T47D (cell line): ENCODE data around the gene PRM3.

Source experiments
- DNase-seq, 2 experiments: peaks; one replicate each; pipeline versions ENCODE4 v3.0.0 to v3.0.0-alpha.2; 2011 to 2012; ENCODE audit warnings: low read depth in 1 of 2, low spot score in 1 of 2
- JUND ChIP-seq: IDR thresholded peaks from 2 replicates; pipeline ENCODE4 v1.6.1; 2012; ENCODE audit warnings: low read depth
- in situ Hi-C: cut with HindIII; loops from 2 replicates; pipeline ENCODE4 v1.10.0; 2016; ENCODE audit warnings: low sequenced_read_pairs, low pct_unique_long_range_greater_than_20kb

The PRM3 gene

DNA sequence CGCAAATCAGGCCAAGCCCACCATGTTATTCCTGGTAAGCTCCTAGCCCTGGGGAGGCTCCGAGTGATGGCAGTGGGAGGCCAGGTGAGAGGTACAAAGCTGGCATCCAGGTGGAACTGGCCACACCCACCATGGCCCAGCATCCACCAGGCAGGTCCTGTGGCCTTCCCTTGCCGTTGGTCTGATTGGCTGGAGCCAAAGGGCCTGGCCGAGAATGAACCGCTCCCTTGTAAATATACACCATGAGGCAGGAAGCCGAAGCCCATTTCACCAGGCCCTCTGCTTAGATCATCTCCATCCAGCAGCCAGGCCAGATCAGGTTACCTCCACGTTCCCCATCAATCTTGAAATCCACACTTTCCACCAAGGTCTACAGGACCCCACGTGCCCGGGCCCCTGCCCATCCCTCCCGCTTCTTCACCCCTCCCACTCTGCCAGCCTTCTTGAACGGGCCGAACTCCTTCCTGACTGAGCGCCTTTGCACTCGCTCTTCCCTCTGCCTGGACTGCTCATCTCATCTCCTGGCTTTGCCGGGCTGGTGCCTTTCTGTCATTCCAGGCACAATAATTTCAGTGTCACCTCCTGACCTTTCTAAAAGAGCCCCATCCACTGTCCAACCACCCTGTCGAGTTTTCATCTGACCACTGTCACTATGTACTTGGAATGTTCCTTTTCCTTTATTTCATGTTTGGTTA lies 23.2 kb downstream of the PRM3 start:
- in situ Hi-C loops, result no loop called here
- no peak for TF ChIP-seq JUND
- DNase-seq, result no peak

- TF ChIP-seq JUND, result no peak
- DNase-seq, result no peak
- in situ Hi-C loops, result no loop called here
These were observed 24.0 kb downstream of the PRM3 start for GRCh38 chr16:11249233-11250061.

DNA sequence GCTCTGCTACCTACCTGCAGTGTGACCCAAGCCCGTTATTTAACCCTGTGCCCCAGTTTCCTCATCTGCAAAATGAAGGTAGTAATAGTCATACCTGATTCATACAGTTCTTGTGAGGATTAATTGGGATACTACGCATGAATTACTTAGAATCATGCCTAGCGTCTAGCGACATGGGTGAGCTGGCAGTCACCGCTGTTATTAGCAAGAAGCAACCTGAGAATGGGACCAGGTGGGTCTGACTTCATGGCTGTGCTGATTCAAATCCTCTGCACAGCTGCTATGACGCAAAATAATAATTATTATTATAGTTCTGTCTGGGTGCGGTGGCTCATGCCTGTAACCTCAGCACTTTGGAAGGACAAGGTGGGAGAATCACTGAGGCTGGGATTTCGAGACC lies 25.3 kb downstream of the PRM3 start:
- no peak for DNase-seq
- in situ Hi-C loops, result no loop called here
- no peak for TF ChIP-seq JUND

GRCh38 chr16:11245988-11246387 lies 27.4 kb downstream of the PRM3 start:
- TF ChIP-seq JUND, result no peak
- no peak for DNase-seq
- in situ Hi-C loops, result no loop called here

DNA sequence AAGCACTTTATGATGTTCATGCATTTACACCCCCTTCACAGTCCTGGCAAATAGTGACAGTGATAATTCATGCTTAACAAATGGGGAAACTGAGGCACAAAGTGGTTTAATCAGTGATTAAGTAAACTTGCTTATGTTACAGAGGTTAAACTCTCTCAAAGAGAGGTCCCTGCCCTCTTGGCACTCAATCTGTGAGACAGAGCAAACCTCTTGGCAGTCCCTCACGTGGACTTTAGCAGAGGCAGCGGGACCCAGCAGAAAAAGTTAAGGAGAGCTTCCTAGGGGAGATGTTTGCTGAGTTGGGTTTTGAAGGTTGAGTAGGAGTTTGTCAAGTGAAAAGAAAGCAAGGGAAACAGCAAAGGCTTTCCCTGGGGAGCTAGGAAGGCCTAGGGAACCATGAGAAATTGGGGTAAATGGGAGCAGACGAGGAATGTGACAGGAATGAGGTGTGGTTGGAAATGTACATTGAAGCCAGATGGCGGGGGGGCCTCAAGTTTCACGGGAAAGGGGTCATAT lies 28.1 kb downstream of the PRM3 start:
- no peak for DNase-seq
- in situ Hi-C loops, result no loop called here

DNA sequence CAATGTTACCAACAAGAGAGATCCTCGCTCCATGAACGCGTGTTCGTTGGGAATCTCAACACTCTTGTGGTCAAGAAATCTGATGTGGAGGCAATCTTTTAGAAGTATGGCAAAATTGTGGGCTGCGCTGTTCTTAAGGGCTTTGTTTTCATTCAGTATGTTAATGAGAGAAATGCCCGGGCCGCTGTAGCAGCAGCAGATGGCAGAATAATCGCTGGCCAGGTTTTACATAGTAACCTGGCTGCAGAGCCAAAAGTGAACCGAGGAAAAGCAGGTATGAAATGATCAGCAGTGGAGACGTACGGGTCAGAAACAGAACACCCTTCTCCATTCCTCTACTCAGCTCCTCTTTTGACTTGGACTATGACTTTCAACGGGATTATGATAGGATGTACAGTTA lies 30.8 kb downstream of the PRM3 start:
- no peak for DNase-seq
- in situ Hi-C loops, result no loop called here
- TF ChIP-seq JUND, result no peak

More for the DNA sequence above, 28.1 kb downstream of the PRM3 start:
- no peak for TF ChIP-seq JUND

DNA sequence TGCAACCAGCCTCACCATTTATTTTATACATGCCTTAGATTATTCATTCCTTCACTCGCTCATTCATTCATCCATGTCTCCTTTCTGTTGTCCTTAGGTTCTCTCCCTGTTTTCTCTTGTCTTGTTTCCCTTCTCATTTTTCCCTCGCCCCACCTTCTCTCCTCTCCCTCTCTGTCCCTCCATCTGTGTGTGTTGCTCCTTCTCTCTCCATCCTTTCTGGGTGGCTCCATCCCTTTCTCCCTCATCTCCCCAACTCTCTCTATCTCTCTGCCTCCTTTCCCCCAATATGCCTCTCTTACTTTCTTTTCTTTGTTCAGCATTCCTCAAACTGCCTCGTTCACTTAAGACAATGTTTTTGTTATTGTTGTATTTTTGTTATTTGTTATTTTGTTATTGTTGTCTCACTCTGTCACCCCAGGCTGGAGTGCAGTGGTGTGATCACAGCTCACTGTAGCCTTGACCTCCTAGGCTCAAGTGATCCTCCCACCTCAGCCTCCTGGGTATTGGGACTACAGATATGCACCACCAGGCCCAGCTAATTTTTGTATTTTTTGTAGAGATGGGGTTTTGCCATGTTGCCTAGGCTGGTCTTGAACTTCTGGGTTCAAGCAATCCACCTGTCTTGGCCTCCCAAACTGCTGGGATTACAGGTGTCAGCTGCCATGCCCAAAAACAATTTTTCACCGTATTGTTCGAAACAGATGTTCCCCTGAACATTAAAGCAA lies 31.8 kb downstream of the PRM3 start:
- in situ Hi-C loops, result no loop called here
- no peak for TF ChIP-seq JUND
- no peak for DNase-seq

- no peak for TF ChIP-seq JUND
- in situ Hi-C loops, result no loop called here
- no peak for DNase-seq
These were observed 32.6 kb downstream of the PRM3 start for GRCh38 chr16:11240636-11241473.

- DNase-seq, result no peak
- no peak for TF ChIP-seq JUND
- in situ Hi-C loops, result no loop called here
These were observed 33.5 kb downstream of the PRM3 start for GRCh38 chr16:11239644-11240632.

DNA sequence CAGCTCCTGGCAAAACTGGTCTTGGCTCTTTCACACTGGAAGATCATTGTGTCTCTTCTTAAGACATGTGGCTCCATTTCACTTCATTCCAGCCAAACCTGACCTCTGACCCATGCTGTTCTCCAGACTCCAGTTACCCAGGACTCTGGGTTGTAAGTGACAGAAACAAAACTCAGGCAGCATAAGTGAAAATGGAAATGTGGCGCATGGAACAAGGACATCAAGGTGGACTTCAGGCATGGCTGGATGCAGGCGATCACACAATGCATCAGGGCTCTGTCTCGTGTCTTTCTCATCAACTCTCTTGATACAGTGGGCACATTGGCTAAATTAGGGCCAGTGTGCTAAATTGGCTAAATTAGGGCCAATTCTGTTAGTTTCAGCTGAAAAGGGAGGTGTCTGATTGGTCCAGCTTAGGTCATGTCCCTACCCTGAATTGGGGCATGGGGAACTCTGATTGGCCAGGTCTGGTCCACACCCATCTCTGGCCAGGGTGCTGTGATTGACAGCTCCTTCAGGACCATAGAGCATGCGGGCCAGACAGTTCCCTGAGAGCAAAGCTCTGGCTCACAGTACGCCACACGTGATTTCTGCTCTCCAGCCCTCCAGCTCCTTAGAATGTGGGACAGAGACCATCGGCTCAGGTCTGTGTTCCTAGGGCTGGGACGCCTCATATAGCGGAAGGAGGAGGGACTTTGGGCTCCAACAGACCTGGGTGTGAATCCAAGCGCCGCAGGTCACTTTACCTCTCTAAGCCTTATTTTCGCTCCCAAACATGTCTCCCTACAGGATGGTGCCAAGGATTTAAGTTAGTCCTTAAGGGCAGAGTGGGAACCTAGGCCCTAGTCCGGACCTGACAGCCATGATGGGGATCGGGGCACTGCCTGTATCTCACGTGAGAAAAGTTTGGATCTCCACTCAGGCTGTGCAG lies 34.9 kb downstream of the PRM3 start:
- in situ Hi-C loops, result no loop called here
- no peak for TF ChIP-seq JUND
- DNase-seq, result no peak
